GM21737 (cell line): ENCODE measurements around the gene HPGDS.
"Not testable (repeated sequence)": the region's sequence is repeated elsewhere in the genome, so short reads cannot be mapped to it uniquely, and the experiment has no call there.

Experiments
- ATAC-seq: cut with Tn5 transposase; IDR thresholded peaks from one replicate; pipeline ENCODE4 v1.9.1; 2021; ENCODE audit warnings: mild to moderate bottlenecking, moderate library complexity; ENCODE audit not compliant: unreplicated experiment

HPGDS gene

DNA sequence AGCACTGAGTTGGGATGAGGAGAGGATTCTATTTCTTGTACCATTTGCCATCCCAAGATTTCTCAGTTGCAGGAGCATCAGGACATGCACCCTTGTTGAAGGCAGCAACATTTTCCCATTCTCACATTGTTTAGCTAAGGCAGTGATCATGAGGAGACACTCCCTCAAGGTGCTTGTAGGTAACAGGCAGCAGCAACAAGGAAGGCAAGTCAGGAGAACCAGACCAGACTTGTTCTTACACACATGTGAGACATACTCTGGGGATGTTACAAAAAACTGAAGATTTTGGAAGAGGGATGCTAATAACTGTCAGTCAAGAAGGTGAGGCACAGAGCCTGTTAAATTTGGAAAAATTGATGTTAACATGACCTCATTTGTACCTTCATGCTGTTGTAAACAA is 15.5 kb upstream of the HPGDS start:
- no peak for ATAC-seq

DNA sequence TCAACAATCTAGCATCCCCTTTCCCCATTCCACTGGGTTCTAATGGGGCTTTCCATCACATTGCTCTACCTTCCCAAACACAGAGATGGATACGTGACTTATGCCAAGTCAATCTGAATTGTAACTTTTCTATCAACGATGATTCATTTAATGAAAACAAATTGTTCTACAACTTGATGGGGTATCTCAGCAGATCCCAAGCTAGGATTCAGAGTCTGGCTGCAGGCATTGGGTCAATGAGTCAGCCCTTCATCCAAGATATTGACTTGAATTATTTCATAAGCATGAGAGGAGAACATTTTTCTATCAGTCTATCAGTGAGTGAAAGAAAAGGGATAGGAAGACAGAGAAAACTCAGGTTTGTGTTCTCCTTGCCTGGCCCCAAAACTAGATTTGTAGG is 15.0 kb upstream of the HPGDS start:
- no peak for ATAC-seq

DNA sequence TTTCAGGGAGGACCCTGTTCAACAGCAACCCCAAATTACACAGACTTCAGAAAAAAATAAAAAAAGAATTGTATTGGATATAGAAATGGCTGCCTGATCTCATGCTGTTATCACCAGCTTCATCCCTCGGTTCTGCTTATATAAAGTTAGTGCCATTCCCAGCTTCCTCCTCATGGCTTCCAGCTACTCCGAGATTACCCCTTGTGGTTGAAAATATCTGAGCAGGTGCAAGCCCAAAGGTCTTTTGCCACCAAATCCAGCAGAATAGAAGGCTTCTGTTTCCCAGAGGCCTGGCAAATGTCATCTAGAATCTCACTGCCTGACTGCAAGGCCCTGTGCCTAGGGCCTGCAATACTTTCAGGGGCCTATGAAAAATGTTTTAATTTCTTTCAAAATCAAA is 13.8 kb upstream of the HPGDS start:
- ATAC-seq = no peak

DNA sequence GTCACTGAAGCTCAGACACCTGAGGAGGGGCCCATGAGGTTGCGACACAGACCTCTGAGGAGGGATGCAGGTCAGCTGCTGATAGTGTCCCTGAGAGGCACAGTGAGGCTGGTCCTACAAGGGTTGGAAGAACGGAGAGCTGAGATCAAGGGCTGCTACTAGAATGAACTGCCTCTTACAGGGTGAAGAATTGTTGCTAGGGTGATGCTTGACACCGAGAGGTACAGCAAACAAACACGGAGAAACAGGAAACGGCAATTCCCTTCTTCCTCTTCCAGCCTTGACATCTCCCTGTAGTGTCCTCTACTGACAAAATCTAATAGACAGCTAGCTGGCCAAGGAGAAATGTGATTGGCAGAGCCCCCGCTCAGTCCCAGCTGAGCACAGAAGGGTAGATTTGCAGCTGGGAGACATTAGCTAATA is 11.8 kb upstream of the HPGDS start:
- no peak for ATAC-seq

DNA sequence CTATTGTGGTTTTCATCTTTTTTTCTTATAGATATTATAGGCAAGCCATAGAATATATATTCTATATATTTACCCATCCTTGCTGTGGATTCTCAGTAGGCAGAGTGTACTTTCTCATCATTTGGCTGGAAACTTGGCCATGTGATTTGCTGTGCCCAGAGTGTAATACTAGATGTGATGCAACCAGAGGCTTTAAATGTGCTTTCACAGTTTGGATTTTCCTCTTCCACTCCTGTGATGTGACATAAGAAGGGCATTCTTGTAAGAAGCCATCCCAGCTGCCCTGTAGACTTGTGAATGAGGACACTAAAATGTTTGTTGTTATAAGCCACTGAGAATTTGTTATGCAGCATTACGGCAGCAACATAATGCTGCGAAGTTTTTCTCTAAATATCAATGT is 10.4 kb upstream of the HPGDS start:
- ATAC-seq = no peak

DNA sequence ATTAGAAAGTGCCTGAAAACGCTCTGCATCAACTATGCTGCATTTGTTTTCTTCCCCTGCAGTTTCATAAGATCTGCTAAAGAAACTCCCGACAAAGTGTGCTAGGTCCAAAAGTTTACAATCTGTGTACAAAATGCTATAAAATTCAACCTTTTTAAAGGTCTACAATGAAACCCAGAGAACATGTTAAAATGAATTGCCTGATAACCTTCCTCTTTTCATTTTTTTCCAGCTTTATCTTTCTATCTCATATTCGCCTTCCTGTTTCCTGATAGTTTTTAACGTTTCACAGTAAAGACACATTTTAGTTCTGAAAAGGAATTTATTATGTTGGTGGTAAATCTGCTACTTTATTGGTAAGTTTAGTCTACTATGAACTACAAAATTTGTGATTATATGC is 9.5 kb upstream of the HPGDS start:
- no peak for ATAC-seq

DNA sequence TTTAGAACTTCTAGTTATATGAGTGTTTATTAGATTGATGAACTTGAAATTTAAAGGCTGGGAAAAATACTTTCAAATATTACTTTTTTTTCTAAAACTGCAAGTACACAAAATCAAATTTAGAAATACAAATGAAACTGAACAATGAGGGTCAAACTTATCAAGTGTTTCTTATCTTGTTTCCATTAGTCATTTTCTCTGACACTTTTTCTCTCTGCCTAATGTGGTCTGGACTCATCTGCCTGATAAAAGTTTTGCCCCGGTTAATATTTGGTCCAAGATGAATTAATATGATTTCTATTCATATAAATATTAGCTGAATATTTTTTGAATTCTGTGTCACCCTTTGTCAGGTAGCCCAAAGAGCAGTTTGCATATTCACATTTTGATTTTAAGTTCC is 8.7 kb upstream of the HPGDS start:
- ATAC-seq = no peak

DNA sequence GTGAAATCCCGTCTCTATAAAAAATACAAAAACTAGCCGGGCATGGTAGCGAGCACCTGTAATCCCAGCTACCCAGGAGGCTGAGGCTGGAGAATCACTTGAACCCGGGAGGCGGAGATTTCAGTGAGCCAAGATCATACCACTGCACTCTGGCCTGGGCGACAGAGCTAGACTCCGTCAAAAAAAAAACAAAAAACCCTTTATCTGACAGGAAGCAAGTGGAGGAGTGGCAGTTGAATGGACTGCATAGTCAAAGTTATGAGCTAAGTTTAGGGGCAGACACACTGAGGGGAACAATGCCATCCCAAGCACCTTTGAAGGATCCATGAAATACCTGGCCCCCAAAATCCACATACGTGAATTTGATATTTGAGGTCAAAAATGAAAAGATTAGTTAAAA is 7.5 kb upstream of the HPGDS start:
- ATAC-seq = no peak

DNA sequence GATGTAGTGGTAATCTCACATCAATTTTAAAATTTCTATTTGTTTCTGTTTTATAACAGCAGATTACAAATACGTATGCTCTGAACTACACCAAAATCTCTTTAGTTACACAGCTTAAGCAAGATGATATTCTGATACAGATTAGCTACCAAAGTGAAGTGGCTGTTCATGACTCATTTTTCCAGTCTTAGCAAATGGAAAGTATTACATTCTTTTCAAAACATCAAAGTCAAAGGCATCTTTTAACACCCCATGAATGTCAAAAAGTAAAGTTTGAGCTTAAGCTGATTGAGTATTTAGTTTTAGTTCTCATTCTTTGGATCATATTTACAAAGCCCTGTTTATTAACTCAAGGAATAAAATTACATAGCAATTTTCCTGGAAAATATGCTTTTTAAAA is 6.6 kb upstream of the HPGDS start:
- no peak for ATAC-seq

DNA sequence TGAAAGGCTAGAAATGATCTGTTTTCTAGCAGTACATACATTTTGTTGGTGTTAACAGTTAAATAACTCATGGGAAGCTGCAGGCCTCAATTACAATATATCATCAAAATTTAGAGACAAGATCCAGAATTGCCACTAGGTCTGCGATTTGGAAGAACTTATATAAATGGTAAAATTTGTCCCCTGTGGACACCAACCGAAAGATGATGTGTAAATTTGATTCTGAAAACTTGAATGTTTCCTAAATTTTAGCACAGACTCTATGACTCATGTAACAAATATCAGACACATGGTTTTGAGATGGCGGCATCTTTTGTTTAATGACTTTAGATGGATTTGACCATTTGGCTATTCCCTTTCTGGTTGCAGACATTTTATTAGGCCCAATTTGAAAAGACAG is 6.0 kb upstream of the HPGDS start:
- ATAC-seq = no peak

DNA sequence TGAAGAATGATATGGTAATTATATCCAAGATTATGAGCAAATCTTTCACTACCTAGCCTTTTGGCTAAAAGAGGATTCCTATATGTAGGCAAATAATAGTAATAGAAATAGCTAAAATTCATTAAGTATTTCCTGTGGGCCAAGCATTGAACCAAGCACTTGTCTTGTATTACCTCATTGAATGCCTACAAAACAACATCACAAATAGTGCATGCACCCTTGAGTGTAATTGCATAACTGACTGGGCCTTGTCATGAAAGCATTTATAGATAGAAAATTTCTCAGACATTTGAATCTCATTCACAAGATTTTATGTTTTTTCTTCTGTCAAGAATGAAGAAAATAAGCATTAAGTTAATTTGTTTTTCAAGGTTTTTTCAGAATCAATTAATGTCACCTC is 3.9 kb upstream of the HPGDS start:
- no peak for ATAC-seq

DNA sequence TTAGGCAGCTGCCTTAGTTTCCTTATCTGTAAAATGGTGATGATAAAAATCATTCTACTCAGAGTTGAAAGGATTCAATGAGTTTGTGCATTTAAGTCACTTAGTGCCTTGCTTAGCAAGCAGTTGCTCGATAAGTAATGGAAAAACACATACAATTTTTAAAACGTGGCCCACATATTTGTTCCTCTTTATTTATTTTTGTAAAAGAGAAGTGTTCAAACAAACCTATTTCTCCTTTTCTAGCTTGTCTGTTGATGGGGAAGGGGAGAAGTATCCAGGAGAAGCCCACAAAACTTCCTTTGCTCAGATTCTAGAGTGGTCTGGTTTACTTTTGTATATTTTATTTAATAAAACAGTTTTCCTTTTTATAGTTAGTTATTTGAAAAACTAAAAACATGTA is 3.3 kb upstream of the HPGDS start:
- ATAC-seq = no peak

DNA sequence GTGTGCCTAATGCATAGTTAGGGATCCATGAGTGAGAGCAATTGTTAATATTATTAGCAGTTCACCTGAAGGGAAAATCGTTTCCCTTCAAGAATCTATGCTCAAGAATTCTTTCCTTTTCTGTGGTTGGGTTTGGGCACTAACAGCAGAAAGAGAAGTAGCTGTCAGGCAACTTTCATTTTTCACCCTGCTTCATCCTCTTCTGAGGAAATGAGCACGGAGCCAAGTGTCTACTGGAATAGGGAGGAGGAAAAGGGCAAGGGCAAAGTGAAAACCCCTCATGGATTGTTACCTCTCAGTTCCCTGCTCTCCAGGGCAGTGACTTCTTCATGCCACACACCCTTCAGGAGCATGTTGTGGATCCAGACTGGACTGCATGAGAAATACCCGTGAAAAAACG is 2.6 kb upstream of the HPGDS start:
- no peak for ATAC-seq

DNA sequence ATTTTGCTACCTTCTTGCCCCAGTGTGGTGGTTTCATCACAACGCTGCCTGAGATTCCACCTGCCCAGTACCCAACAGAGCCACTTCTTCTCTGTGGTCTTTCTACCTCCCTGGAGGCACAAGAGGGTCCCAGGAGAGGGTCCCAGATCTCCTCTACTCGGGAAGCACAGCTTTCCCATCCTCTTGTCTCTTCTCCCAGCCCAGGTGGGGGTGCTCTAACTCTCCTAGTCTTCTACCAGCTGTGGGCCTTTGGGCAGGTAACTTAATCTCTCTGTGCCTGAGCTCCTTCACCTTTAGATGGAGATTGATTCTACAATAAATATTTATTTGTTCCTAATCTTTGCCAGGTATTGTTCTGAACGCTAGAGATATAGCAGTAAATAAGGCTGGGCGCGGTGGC is 1.8 kb upstream of the HPGDS start:
- ATAC-seq = no peak

DNA sequence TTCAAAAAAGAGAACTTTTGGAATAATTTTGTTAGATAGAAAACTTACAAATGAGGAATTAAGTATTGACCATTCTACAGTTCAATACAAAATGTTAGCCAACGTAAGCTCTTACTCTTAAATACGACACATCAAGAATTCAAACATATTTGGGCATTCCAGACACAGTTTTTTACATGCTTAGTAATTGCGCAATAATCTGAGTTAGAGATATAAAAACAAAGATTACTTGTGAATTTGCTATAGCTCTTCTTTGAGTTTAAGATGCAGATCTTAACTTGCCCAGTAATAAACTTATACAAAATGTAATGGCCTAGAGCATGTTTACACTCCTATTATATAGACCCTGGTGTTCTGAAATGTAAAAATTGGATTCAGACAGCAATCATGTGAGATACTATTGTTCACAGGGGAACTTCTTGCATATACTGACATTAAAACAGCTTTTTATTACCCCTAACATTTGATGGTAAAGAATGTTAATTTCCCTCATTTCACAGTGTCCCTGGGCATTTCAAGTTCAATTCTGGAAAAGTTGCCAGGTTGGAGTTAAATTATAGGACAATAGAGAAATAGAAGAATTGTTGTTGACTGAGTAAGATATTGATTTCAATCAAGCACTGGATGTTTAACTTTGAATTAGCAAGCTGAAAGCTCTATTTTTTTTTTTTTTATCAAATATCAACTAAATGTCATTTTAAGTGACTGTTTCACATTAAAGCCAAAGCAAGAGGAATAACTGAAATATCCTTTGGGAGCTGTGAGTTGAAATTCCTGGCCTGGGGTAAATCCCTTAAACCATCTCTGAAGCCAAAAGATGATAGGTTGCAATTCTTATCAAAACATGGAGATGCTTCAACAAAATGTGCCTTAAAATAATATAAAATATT is 910 bp downstream of the HPGDS start:
- no peak for ATAC-seq

DNA sequence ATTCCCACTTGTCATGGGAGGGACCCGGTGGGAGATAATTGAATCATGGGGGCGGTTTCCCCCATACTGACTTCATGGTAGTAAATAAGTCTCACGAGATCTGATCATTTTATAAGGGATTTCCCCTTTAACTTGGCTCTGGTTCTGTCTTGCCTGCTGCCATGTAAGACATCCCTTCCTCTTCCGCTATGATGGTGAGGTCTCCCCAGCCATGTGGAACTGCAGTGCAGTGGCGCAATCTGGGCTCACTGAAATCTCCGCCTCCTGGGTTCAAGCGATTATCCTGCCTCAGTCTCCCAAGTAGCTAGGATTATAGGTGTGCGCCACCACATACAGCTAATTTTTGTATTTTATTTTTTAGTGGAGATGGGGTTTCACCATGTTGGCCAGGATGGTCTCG is 2.9 kb downstream of the HPGDS start:
- no peak for ATAC-seq

DNA sequence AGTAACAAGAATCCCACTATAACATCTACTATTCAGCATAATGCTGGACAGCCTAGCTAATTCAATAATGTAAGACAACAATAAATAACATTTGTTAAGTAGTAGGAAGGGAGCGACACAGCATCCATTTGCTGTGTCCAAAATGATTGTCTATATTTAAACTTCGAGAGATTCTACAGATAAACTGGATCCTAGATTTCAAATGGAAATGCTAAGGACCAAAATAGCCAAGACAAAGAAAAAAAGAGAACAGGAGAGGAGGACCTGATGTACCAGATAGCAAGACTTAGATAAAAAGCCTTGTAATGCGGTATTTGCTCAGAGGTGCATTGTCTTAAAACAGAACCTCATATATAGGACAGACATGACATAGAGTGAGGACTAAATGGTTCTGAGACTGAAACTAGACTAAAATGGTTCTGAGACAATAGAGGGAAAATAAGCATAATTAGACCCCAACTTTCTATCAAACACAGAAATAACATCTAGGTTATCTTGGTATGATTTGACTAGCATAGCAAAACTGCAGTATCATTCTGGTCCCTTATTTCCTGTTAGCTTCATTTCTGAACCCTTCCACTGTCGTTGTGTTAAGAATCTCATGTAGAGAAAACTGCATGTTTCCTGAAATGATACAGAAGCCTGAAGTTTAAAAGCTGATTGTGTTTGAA is 3.8 kb downstream of the HPGDS start:
- no peak for ATAC-seq

DNA sequence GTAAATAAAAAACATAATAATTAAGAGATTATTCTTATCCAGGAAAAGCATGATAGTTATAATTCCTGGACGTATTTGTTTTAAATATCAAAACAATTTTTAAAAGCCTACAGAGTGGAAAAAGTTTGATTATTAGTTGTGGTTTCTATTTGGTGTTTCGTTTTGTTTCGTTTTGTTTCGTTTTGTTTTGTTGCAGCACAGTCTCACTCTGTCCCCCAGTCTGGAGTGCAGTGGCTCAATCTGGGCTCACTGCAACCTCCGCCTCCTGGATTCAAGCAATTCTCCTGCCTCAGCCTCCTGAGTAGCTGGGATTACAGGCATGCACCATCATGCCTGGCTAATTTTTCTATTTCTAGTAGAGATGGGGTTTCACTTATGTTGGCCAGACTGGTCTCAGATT is 5.8 kb downstream of the HPGDS start:
- not testable (repeated sequence) for ATAC-seq

DNA sequence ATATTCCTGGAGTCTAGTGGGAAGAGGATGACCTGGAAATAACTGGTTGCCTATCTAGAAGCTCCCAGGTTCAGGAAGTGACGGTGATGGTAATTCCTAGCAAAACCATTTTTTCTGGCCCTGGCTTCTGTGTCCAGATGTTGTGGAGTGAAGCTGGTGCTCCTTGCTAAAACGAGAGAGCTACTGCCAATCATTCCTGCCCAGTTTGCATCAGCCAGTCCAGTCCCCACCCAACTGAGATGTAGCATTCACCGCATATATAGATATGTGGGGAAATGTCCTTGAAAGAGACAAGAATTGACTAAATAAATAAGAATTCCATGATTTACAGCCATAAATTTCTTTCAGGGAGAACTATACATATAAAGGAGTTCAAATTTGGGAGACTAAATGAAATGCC is 6.3 kb downstream of the HPGDS start:
- ATAC-seq = no peak

DNA sequence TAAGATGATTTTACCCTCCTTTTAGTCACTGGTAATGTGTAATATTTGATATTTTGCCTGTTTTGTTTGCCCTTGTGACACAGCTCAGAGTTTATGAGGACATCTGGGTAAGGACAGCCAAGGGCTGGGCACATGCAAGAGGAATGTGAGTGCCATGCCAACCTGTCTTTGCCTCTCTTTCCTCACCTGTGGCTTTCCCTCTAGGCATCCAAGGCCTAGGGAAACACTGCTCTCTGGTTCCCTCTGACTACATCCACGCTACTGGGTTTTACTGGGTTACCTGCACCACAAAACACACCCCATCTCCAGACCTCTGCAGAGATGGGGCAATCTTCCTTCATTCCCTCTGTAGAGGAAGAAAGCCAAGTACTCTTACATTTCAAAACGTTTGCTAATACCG is 7.7 kb downstream of the HPGDS start:
- no peak for ATAC-seq

DNA sequence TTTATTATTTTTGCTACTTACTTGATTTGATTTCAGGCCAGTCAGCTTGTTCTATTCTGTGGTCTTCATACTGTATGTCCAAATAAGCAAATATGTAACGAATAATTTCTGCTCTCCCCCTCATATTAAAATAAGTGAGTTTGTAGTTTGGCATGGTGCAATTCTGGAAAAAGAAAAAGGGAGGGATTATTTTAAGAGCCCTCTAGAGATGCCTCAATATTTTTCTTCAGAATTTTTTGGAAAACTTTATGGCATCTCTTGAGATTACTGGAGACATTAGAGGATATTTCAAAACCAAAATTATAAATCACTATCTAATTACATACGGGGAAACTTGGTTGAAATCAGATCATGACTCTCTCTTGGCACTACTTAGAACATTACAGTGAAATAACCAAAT is 8.2 kb downstream of the HPGDS start:
- ATAC-seq = no peak

DNA sequence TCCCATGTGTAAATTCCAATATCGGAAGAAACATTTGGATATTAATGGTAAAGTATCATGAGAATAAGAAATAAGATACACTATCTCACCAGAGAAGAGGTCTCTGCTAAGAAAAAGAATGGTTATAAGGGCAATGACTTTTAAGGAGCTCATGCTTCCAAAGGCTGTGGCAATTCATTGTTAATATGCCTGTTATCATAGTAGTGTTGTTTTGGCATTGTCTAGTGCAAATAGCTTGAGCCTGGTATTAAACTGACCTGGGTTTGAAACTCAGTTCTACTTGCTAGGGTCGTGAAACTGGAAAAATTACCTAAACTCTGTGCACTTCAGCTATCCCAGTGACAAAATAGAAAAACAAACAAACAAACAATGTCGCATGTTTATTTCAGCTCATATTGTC is 8.8 kb downstream of the HPGDS start:
- ATAC-seq = no peak
